ENCODE data around the gene ASCC2.
"Not testable (repeated sequence)": the region's sequence is repeated elsewhere in the genome, so short reads cannot be mapped to it uniquely, and the experiment has no call there.

Gene ASCC2

GRCh38 chr22:29758068-29758622, 79.9 kb downstream of the ASCC2 start:
- in situ Hi-C loops (cut with MboI; ENCODE audit: low sequenced_read_pairs) = no loop called here

GRCh38 chr22:29757096-29757495, 81.0 kb downstream of the ASCC2 start:
- in situ Hi-C loops (cut with MboI; ENCODE audit: low sequenced_read_pairs) = no loop called here

GRCh38 chr22:29756341-29756740, 81.7 kb downstream of the ASCC2 start:
- in situ Hi-C loops (cut with MboI; ENCODE audit: low sequenced_read_pairs) = no loop called here

GRCh38 chr22:29755889-29756288, 82.2 kb downstream of the ASCC2 start:
- in situ Hi-C loops (cut with MboI; ENCODE audit: low sequenced_read_pairs) = no loop called here

GRCh38 chr22:29754658-29755395, 83.2 kb downstream of the ASCC2 start:
- in situ Hi-C loops (cut with MboI; ENCODE audit: low sequenced_read_pairs) = not testable (repeated sequence)

- in situ Hi-C loops (cut with MboI; ENCODE audit: low sequenced_read_pairs) = no loop called here
These were observed 84.0 kb downstream of the ASCC2 start for GRCh38 chr22:29753808-29754657.

GRCh38 chr22:29751669-29752068, 86.4 kb downstream of the ASCC2 start:
- in situ Hi-C loops (cut with MboI; ENCODE audit: low sequenced_read_pairs) = no loop called here

GRCh38 chr22:29750559-29751538, 87.2 kb downstream of the ASCC2 start:
- in situ Hi-C loops (cut with MboI; ENCODE audit: low sequenced_read_pairs) = no loop called here

- in situ Hi-C loops (cut with MboI; ENCODE audit: low sequenced_read_pairs) = no loop called here
These were observed 88.0 kb downstream of the ASCC2 start for GRCh38 chr22:29750029-29750428.

- in situ Hi-C loops (cut with MboI; ENCODE audit: low sequenced_read_pairs) = no loop called here
These were observed 89.7 kb downstream of the ASCC2 start for GRCh38 chr22:29748248-29748893.

- in situ Hi-C loops (cut with MboI; ENCODE audit: low sequenced_read_pairs) = no loop called here
These were observed 90.2 kb downstream of the ASCC2 start for GRCh38 chr22:29747832-29748231.

GRCh38 chr22:29744902-29745301, 93.2 kb downstream of the ASCC2 start:
- in situ Hi-C loops (cut with MboI; ENCODE audit: low sequenced_read_pairs) = no loop called here

GRCh38 chr22:29742326-29742725, 95.7 kb downstream of the ASCC2 start:
- in situ Hi-C loops (cut with MboI; ENCODE audit: low sequenced_read_pairs) = no loop called here

GRCh38 chr22:29741926-29742325, 96.1 kb downstream of the ASCC2 start:
- in situ Hi-C loops (cut with MboI; ENCODE audit: low sequenced_read_pairs) = no loop called here

- in situ Hi-C loops (cut with MboI; ENCODE audit: low sequenced_read_pairs) = no loop called here
These were observed 97.9 kb downstream of the ASCC2 start for GRCh38 chr22:29740216-29740615.

GRCh38 chr22:29739346-29739875, 98.7 kb downstream of the ASCC2 start:
- in situ Hi-C loops (cut with MboI; ENCODE audit: low sequenced_read_pairs) = no loop called here

All from HL-60/S4 treated with phorbol 12-myristate 13-acetate at 8.2 ng/mL for 4 days and 3 days (cell line).